Mesodermal cell (in vitro differentiated cells): ENCODE measurements around the gene VAPB.
A peak's percentile ranks its signal among the peaks of the same experiment; 100 is the strongest.

Experiments used
- H3K27ac ChIP-seq: 2 replicates; pipeline ENCODE4 v1.7.0; 2013; ENCODE audit warnings: mild to moderate bottlenecking, low read depth, low read length, moderate library complexity; ENCODE audit not compliant: severe bottlenecking
- H3K36me3 ChIP-seq: 2 replicates; pipeline ENCODE4 v1.7.1; 2013; ENCODE audit warnings: mild to moderate bottlenecking, low read length, moderate library complexity; ENCODE audit not compliant: control insufficient read depth, insufficient read depth
- H3K4me1 ChIP-seq: one replicate; pipeline ENCODE4 v1.7.1; 2013; ENCODE audit warnings: mild to moderate bottlenecking, low read length; ENCODE audit not compliant: insufficient read depth, control insufficient read depth, poor library complexity, severe bottlenecking
- H3K4me3 ChIP-seq: 2 replicates; pipeline ENCODE4 v1.7.0; 2013; ENCODE audit warnings: low read length, control low read depth, mild to moderate bottlenecking; ENCODE audit not compliant: insufficient read depth, poor library complexity, severe bottlenecking; ENCODE audit errors: extremely low read depth
- H3K9me3 ChIP-seq: 2 replicates; pipeline ENCODE4 v1.7.1; 2013; ENCODE audit warnings: mild to moderate bottlenecking, low read length, moderate library complexity; ENCODE audit not compliant: control insufficient read depth
- WGBS, 2 experiments: methylation state at CpG; one replicate each; pipeline ENCODE4 v1.1.5; 2013; ENCODE audit warnings: missing lambda C conversion rate in 2 of 2; ENCODE audit not compliant: insufficient coverage in 2 of 2; 5-methylcytosine and 5-hydroxymethylcytosine counted together

VAPB gene

GRCh38 chr20:58447511-58448391, 58.7 kb downstream of the VAPB start:
- 58 to 61% methylated on average over 6 to 8 of the region's 10 CpGs for WGBS, 2 experiments
- no peak overlapping the region for H3K27ac ChIP-seq
- no peak overlapping the region for H3K4me3 ChIP-seq
- H3K9me3 ChIP-seq, result no peaks in the 10 kb centered on the region
- peaks cover 59% of the 10 kb centered on the region for H3K36me3 ChIP-seq
- H3K4me1 ChIP-seq, result no peaks in the 10 kb centered on the region

- WGBS, 2 experiments, result 20 to 49% methylated on average over 1 to 3 of the region's 4 CpGs
- no peak overlapping the region for H3K4me3 ChIP-seq
- H3K4me1 ChIP-seq, result no peaks in the 10 kb centered on the region
- H3K36me3 ChIP-seq, result peaks cover 51% of the 10 kb centered on the region
- H3K9me3 ChIP-seq, result peaks cover 2% of the 10 kb centered on the region
- H3K27ac ChIP-seq, result no peak overlapping the region
These were observed 59.9 kb downstream of the VAPB start for GRCh38 chr20:58448958-58449357.

- Histone ChIP-seq H3K27ac (no peak overlapping the region), H3K4me1 (no peaks in the 10 kb centered on the region), H3K9me3 (peaks cover 10% of the 10 kb centered on the region), H3K36me3 (peaks cover 49% of the 10 kb centered on the region), H3K4me3 (no peak overlapping the region)
- 91 to 96% methylated on average over 6 to 9 of the region's 10 CpGs for WGBS, 2 experiments
These were observed 60.7 kb downstream of the VAPB start for GRCh38 chr20:58449681-58450221.

- H3K36me3 ChIP-seq, result peaks cover 44% of the 10 kb centered on the region
- no peaks in the 10 kb centered on the region for H3K4me1 ChIP-seq
- H3K27ac ChIP-seq, result no peak overlapping the region
- no peak overlapping the region for H3K4me3 ChIP-seq
- 92 to 99% methylated on average over 6 to 8 of the region's 10 CpGs for WGBS, 2 experiments
- H3K9me3 ChIP-seq, result peaks cover 10% of the 10 kb centered on the region
These were observed 61.2 kb downstream of the VAPB start for GRCh38 chr20:58450254-58450653.

GRCh38 chr20:58452667-58453255, 63.7 kb downstream of the VAPB start:
- peaks cover 34% of the 10 kb centered on the region for H3K36me3 ChIP-seq
- H3K4me3 ChIP-seq, result no peak overlapping the region
- WGBS, 2 experiments, result 43 to 64% methylated on average over 2 to 4 of the region's 4 CpGs
- no peak overlapping the region for H3K27ac ChIP-seq
- H3K9me3 ChIP-seq, result peaks cover 10% of the 10 kb centered on the region
- H3K4me1 ChIP-seq, result peaks cover 6% of the 10 kb centered on the region

GRCh38 chr20:58453391-58453790, 64.4 kb downstream of the VAPB start:
- peaks cover 33% of the 10 kb centered on the region for H3K36me3 ChIP-seq
- no peak overlapping the region for H3K4me3 ChIP-seq
- no peak overlapping the region for H3K27ac ChIP-seq
- H3K4me1 ChIP-seq, result peaks cover 12% of the 10 kb centered on the region
- 73 to 80% methylated on average over 2 to 3 of the region's 5 CpGs for WGBS, 2 experiments
- peaks cover 15% of the 10 kb centered on the region for H3K9me3 ChIP-seq

- Histone ChIP-seq H3K27ac (no peak overlapping the region), H3K4me1 (peaks cover 21% of the 10 kb centered on the region), H3K4me3 (no peak overlapping the region), H3K9me3 (peaks cover 15% of the 10 kb centered on the region), H3K36me3 (peaks cover 28% of the 10 kb centered on the region)
These were observed 65.4 kb downstream of the VAPB start for GRCh38 chr20:58454460-58454859.

GRCh38 chr20:58457083-58457695, 68.2 kb downstream of the VAPB start:
- H3K4me3 ChIP-seq, result no peak overlapping the region
- peaks cover 23% of the 10 kb centered on the region for H3K36me3 ChIP-seq
- H3K9me3 ChIP-seq, result peaks cover 15% of the 10 kb centered on the region
- 92 to 93% methylated on average over 12 to 14 of the region's 14 CpGs for WGBS, 2 experiments
- no peak overlapping the region for H3K27ac ChIP-seq
- peaks cover 23% of the 10 kb centered on the region for H3K4me1 ChIP-seq

GRCh38 chr20:58458342-58459057, 69.5 kb downstream of the VAPB start:
- H3K9me3 ChIP-seq, result peaks cover 15% of the 10 kb centered on the region
- H3K36me3 ChIP-seq, result peaks cover 19% of the 10 kb centered on the region
- peaks cover 23% of the 10 kb centered on the region for H3K4me1 ChIP-seq
- H3K27ac ChIP-seq, result peak overlapping the region; percentile 46
- 78 to 85% methylated on average over 12 of the region's 16 CpGs for WGBS, 2 experiments
- no peak overlapping the region for H3K4me3 ChIP-seq

GRCh38 chr20:58459058-58459750, 70.2 kb downstream of the VAPB start:
- Histone ChIP-seq H3K9me3 (peaks cover 11% of the 10 kb centered on the region), H3K36me3 (peaks cover 17% of the 10 kb centered on the region), H3K4me1 (peaks cover 23% of the 10 kb centered on the region), H3K27ac (peak overlapping the region; percentile 46), H3K4me3 (no peak overlapping the region)
- 81 to 90% methylated on average over 2 of the region's 5 CpGs for WGBS, 2 experiments
